GM19372 (cell line): ENCODE data around the gene CYP27B1.
"Not testable (repeated sequence)": the region's sequence is repeated elsewhere in the genome, so short reads cannot be mapped to it uniquely, and the experiment has no call there.

ENCODE experiments used
- ATAC-seq: cut with Tn5 transposase; IDR thresholded peaks from one replicate; pipeline ENCODE4 v1.9.1; 2021; ENCODE audit warnings: mild to moderate bottlenecking, low read depth, moderate library complexity; ENCODE audit not compliant: unreplicated experiment

The CYP27B1 gene

GRCh38 chr12:57724936-57725740 lies 41.7 kb downstream of the CYP27B1 start:
- ATAC-seq: no peak

- ATAC-seq: no peak
These were observed 42.6 kb downstream of the CYP27B1 start for GRCh38 chr12:57724003-57724935.

- ATAC-seq: no peak
These were observed 43.3 kb downstream of the CYP27B1 start for GRCh38 chr12:57723630-57723962.

GRCh38 chr12:57722716-57723629 lies 43.9 kb downstream of the CYP27B1 start:
- no peak for ATAC-seq

GRCh38 chr12:57721846-57722608 lies 44.9 kb downstream of the CYP27B1 start:
- not testable (repeated sequence) for ATAC-seq

GRCh38 chr12:57720606-57721595 lies 46.0 kb downstream of the CYP27B1 start:
- ATAC-seq: no peak

- no peak for ATAC-seq
These were observed 46.9 kb downstream of the CYP27B1 start for GRCh38 chr12:57719777-57720605.

- ATAC-seq: no peak
These were observed 48.0 kb downstream of the CYP27B1 start for GRCh38 chr12:57718641-57719528.

GRCh38 chr12:57717846-57718640 lies 48.8 kb downstream of the CYP27B1 start:
- no peak for ATAC-seq

GRCh38 chr12:57717131-57717530 lies 49.7 kb downstream of the CYP27B1 start:
- no peak for ATAC-seq

GRCh38 chr12:57716305-57716704 lies 50.6 kb downstream of the CYP27B1 start:
- no peak for ATAC-seq

GRCh38 chr12:57715786-57716185 lies 51.1 kb downstream of the CYP27B1 start:
- no peak for ATAC-seq

GRCh38 chr12:57715036-57715748 lies 51.7 kb downstream of the CYP27B1 start:
- not testable (repeated sequence) for ATAC-seq

- ATAC-seq: no peak
These were observed 53.7 kb downstream of the CYP27B1 start for GRCh38 chr12:57713209-57713608.

GRCh38 chr12:57712701-57713100 lies 54.2 kb downstream of the CYP27B1 start:
- ATAC-seq: no peak
